ENCODE results near the gene GRM1.

Gene GRM1

GRCh38 chr6:146345598-146345997, 316.7 kb downstream of the GRM1 start:
- no peak overlapping the region for H3K4me3 ChIP-seq (ENCODE audit: low read depth, low read length)
- no peaks in the 10 kb centered on the region for H3K36me3 ChIP-seq (ENCODE audit: control insufficient read depth in 2 of 2, insufficient read depth in 1 of 2, low read length in 2 of 2)
- no peaks in the 10 kb centered on the region for H3K9me3 ChIP-seq (ENCODE audit: control insufficient read depth, insufficient read depth, low read depth, low read length)
- TF ChIP-seq ZNF645 (tag by site-specific recombination; IDR thresholded peaks at IDR 0.05): no peak
- no peak for TF ChIP-seq ZNF18 (tag by site-specific recombination; IDR thresholded peaks at IDR 0.05)
- no peak for TF ChIP-seq ZNF140 (tag by site-specific recombination; IDR thresholded peaks at IDR 0.05)
- no peak for TF ChIP-seq ZNF776 (tag by site-specific recombination; IDR thresholded peaks at IDR 0.05; ENCODE audit: borderline replicate concordance)
- TF ChIP-seq AEBP2 (tag by site-specific recombination; IDR thresholded peaks at IDR 0.05; ENCODE audit: borderline replicate concordance): no peak
- POLR2A ChIA-PET: no interaction called here
- CTCF ChIA-PET: no interaction called here
- H3K27ac ChIP-seq (ENCODE audit: extremely low read depth, low read depth, low read length): no peak overlapping the region
- no peaks in the 10 kb centered on the region for H3K4me1 ChIP-seq (ENCODE audit: control insufficient read depth, insufficient read depth, low read length)

GRCh38 chr6:146347090-146347489, 318.2 kb downstream of the GRM1 start:
- POLR2A ChIA-PET: no interaction called here
- CTCF ChIA-PET: no interaction called here
- no peaks in the 10 kb centered on the region for H3K9me3 ChIP-seq (ENCODE audit: control insufficient read depth, insufficient read depth, low read depth, low read length)
- no peak overlapping the region for H3K4me3 ChIP-seq (ENCODE audit: low read depth, low read length)
- no peak overlapping the region for H3K27ac ChIP-seq (ENCODE audit: extremely low read depth, low read depth, low read length)
- H3K4me1 ChIP-seq (ENCODE audit: control insufficient read depth, insufficient read depth, low read length): no peaks in the 10 kb centered on the region
- H3K36me3 ChIP-seq (ENCODE audit: control insufficient read depth in 2 of 2, insufficient read depth in 1 of 2, low read length in 2 of 2): no peaks in the 10 kb centered on the region
- TF ChIP-seq ZNF221 (tag by site-specific recombination; IDR thresholded peaks at IDR 0.05; ENCODE audit: borderline replicate concordance): no peak
- no peak for TF ChIP-seq RBAK (tag by site-specific recombination; IDR thresholded peaks at IDR 0.05)
- TF ChIP-seq ZNF596 (tag by site-specific recombination; IDR thresholded peaks at IDR 0.05): no peak
- no peak for TF ChIP-seq ZNF354C (tag by site-specific recombination; IDR thresholded peaks at IDR 0.05; ENCODE audit: borderline replicate concordance, low read depth)
- no peak for TF ChIP-seq BCL6B (tag by site-specific recombination; IDR thresholded peaks at IDR 0.05)
- TF ChIP-seq ZFP37 (tag by site-specific recombination; IDR thresholded peaks at IDR 0.05): no peak
- TF ChIP-seq ZNF600 (tag by site-specific recombination; IDR thresholded peaks at IDR 0.05): no peak
- TF ChIP-seq SP3 (tag by site-specific recombination; IDR thresholded peaks at IDR 0.05): no peak
- no peak for TF ChIP-seq ZFP3 (tag by site-specific recombination; IDR thresholded peaks at IDR 0.05; ENCODE audit: low read depth)
- TF ChIP-seq ZNF677 (tag by site-specific recombination; IDR thresholded peaks at IDR 0.05): no peak
- TF ChIP-seq ZNF776 (tag by site-specific recombination; IDR thresholded peaks at IDR 0.05; ENCODE audit: borderline replicate concordance): no peak
- no peak for TF ChIP-seq ZEB2 (tag by site-specific recombination; IDR thresholded peaks at IDR 0.05)
- TF ChIP-seq ZNF174 (tag by site-specific recombination; IDR thresholded peaks at IDR 0.05): no peak
- no peak for TF ChIP-seq ZNF449 (tag by site-specific recombination; IDR thresholded peaks at IDR 0.05)
- no peak for TF ChIP-seq ZSCAN5A (tag by site-specific recombination; IDR thresholded peaks at IDR 0.05)
- TF ChIP-seq ZNF830 (tag by site-specific recombination; IDR thresholded peaks at IDR 0.05; ENCODE audit: low read depth): no peak
- no peak for TF ChIP-seq REST (tag by site-specific recombination; IDR thresholded peaks at IDR 0.05)
- no peak for TF ChIP-seq SALL2 (tag by site-specific recombination; IDR thresholded peaks at IDR 0.05; ENCODE audit: borderline replicate concordance)

All from HEK293 (cell line).